Activated gamma-delta T cell treated with Interleukin-2 at 50 U/mL for 16 hours (primary cell): Measurements from ENCODE around the gene SMCHD1.
"Not testable (repeated sequence)": the region's sequence is repeated elsewhere in the genome, so short reads cannot be mapped to it uniquely, and the experiment has no call there.

Experiments
- DNase-seq: peaks from one replicate; pipeline ENCODE4 v3.0.0-alpha.2; 2020

The SMCHD1 gene

DNA sequence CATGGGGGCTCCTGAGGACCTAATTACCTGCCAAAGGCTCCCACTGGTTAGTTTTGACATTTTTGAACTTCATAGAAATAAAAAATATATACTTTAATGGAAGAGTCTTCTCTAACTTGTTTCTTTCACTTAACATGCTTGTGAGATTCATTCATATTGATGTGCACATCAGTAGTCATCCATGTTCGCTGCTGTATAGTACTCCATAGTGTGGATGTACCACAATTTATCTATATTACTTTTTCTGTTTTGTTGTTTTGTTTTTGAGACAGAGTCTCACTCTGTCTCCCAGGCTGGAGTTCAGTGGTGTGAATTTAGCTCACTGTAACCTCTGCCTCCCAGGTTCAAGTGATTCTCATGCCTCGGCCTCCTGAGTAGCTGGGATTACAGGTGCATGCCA lies 168.4 kb downstream of the SMCHD1 start:
- no peak for DNase-seq

- DNase-seq, result no peak
These were observed 169.3 kb downstream of the SMCHD1 start for GRCh38 chr18:2824865-2825264.

- no peak for DNase-seq
These were observed 170.2 kb downstream of the SMCHD1 start for GRCh38 chr18:2825613-2826175.

DNA sequence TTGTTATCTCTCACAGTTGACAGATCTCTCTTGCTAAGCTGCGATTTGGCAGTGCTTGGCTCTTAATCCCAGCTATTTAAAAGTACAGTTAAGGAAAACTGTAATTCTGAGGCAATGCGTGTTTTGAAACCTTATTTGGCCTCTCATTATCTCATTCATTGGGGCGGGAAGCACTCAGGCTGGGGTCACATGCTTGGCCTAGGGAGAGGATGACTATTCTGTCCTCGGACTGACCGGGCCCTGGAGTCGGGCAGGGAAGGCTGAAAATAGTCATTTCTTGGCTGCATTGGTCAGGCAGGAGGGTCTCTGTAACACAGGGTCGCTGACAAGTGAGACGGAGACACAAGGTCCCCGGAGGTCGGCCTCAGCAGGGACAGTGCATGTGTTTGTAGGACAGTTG lies 171.1 kb downstream of the SMCHD1 start:
- no peak for DNase-seq

DNA sequence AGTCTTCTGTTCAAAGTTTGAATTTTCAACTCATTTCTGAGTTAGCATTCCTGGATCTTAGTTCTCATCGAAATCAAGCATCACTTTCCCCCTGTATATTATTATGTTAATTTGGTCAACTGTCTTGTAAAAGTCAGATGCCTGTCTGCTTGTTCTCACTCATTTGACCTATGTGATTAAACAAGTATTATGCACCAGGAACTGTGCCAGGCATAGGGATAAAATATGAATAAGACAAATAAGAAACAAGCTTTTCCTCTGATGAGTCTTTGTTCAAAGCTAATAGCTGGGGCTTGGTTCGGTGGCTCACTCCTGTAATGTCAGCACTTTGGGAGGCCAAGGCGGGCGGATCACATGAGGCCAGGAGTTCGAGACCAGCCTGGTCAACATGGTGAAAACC lies 171.5 kb downstream of the SMCHD1 start:
- no peak for DNase-seq

- not testable (repeated sequence) for DNase-seq
These were observed 180.6 kb downstream of the SMCHD1 start for GRCh38 chr18:2836118-2836517.

GRCh38 chr18:2837290-2837689 lies 181.8 kb downstream of the SMCHD1 start:
- DNase-seq, result not testable (repeated sequence)

DNA sequence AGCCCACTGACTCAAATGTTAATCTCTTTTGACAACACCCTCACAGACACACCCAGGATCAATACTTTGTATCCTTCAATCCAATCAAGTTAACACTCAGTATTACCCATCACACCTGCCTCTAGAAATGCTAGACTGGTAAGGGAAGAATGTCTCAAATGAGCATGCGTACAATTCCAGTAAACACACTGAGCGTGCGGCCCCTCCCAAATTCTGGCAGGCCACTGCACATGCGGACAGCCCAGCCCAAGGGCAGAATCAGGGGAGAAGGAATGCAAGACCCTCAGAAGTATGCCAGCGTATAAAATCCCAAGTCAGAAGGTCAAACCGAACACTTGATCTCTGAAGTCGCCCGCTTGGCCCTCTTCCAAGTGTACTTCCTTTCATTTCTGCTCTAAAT lies 183.7 kb downstream of the SMCHD1 start:
- DNase-seq, result no peak

DNA sequence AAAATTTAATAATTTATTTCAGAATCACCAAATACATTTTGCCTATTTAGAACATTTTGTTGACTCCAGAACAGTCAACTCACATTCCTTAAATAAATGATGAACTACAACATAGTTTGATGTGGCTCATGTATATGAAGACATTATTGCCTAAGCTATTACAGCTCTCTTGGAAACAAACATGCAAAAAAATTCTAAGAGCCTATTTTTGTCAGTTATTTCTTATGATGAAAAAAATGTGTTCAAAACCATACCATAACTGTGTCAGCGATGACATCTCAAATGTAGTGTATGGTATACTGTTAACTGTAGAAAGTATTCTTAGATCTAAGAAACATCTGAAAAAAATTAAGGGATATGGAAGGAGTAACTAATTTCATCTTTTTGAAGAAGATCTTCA lies 185.0 kb downstream of the SMCHD1 start:
- no peak for DNase-seq

GRCh38 chr18:2843146-2843545 lies 187.6 kb downstream of the SMCHD1 start:
- DNase-seq, result no peak

DNA sequence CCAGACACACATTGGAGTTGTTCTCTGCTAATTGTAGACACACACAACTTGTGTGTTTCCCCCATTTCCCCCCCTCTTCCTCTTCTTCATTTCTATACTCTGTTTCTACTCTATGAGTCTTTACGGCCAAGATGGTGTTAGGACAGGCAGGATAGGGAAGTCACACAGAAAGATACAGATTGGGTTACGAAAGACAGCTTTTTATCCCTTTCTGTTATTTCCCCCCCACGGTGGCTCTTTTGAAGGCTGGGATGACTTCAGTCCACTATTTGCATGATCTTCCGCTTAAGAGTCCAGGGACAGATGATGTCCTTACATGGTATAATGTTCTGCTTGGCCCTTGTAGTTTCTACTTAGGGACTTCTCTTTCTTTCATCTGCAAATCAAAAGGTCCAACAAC lies 189.6 kb downstream of the SMCHD1 start:
- DNase-seq, result no peak

GRCh38 chr18:2846636-2847316 lies 191.2 kb downstream of the SMCHD1 start, which contains the start of gene EMILIN2:
EMILIN2 (plus strand) TSS chr18:2847006; CDS start chr18:2847189, 183 bp downstream.
- peak; percentile 10 for DNase-seq

GRCh38 chr18:2847317-2848246 lies 192.1 kb downstream of the SMCHD1 start:
- DNase-seq, result no peak

GRCh38 chr18:2848247-2849246 lies 193.0 kb downstream of the SMCHD1 start:
- no peak for DNase-seq

DNA sequence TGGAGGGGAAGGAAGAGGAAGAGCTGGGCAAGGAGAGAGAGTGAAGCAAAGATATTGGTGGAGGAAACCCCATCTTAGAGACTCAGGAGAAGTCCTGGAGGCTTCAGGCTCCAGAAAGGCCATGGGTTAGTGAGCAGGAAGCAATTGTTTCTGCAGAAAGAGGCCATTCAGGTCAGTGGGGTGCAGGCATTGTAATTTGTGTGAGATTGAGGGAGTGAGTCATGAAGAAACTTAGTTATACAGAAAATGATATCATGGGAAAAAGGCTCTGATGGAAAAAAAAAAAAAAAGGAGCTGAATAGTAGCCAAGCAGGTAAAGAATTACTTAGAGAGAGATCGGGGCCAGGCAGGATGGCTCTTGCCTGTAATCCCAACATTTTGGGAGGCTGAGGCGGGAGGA lies 195.3 kb downstream of the SMCHD1 start:
- no peak for DNase-seq

DNA sequence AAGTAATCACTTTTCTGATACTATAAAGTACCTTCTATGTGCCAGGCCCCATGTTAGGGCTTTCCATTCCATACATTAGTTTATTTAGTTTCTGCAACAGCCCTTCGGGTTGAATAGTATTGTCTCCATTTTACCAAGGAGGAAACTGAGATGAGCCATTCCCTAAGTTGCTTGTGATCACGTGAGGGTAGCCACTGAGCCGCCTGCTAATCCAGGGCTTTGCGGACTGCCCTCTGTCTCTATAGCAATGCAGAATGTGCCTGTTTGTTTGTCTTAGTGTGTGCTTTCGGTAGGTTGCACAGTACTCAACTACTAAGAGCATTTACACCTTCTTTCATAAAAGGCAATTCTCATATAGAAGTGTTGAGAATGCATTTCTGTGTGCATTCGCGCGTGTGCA lies 196.2 kb downstream of the SMCHD1 start:
- DNase-seq, result no peak

- DNase-seq, result not testable (repeated sequence)
These were observed 196.9 kb downstream of the SMCHD1 start for GRCh38 chr18:2852460-2852859.

DNA sequence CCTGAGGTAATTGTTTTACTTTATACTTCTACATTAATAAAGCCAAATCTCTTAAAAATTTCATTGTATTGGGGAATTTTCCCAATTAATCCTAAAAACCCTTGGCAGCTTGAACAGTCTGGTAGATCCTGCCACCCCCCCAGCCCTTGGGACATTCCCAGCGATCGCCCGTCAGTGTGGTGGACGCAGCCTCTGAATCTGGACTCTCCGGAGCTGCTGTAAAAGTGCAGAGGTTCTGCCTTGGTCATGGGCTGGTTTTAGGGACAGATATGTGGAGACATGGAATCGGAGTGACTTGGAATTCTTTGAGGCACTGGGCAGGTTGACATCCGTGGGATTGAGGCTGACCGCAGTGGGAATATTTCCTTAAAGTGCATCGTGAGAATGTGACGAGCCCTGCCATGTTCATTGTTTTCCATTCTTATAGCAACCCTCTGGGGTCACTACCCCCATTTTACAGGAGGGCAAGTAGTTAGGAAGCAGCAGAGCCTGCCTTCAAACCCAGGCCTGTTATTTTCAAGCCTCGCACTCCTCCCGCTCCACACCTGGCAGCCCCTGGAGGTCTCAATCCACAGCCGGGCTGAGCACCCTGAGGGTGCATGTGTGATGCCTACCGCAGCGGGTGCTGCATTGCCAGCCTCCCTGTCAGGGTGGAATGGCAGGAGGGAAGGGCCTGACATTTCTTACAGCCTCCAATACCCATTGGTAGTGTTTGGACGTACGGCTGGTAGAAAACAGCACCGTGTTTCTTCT lies 197.8 kb downstream of the SMCHD1 start:
- DNase-seq, result no peak

- no peak for DNase-seq
These were observed 198.6 kb downstream of the SMCHD1 start for GRCh38 chr18:2853926-2854664.
